Endothelial cell of umbilical vein (primary cell): Measurements from ENCODE around the gene COL15A1. TPM values are rescaled to one million over a fixed set of nuclear protein-coding genes. Genes with fewer than 3 reads are reported as not detected.

Experiments
- BruUV-seq: library from RNA; stranded (reverse); fragments of 400-500 nt; replicated peaks from 2 replicates; lab custom pipeline; 2021; lab: Mats Ljungman, UMichigan
- CTCF ChIA-PET: fragments of 300-600, 350-600 bp; sonication (Branson Sonifier 250); formaldehyde crosslinking; loops from one replicate; lab custom pipeline; 2021; ENCODE audit warnings: antibody characterized with exemption, inconsistent platforms; lab: Charles Lee
- POLR2A ChIA-PET: fragments of 300-600, 350-600 bp; sonication (Branson Sonifier 250); formaldehyde crosslinking; loops from one replicate; lab custom pipeline; 2021; ENCODE audit warnings: antibody characterized with exemption, inconsistent platforms; lab: Charles Lee
- DNase-seq: peaks from one replicate; pipeline ENCODE4 v3.0.0-alpha.2; 2011; ENCODE audit warnings: low read depth, low spot score
- FAIRE-seq: peaks from 2 replicates; lab custom pipeline; 2011; peaks lifted over from hg19 to GRCh38; lab: Jason Lieb, UNC
- H2AFZ ChIP-seq: 2 replicates; pipeline ENCODE4 v1.6.0; 2012; ENCODE audit warnings: low read depth, low read length, control low read depth, inconsistent platforms
- H3K27ac ChIP-seq: 2 replicates; pipeline ENCODE4 v1.5.1; 2011; ENCODE audit warnings: low read depth, mild to moderate bottlenecking, control low read depth, low read length, moderate library complexity; ENCODE audit not compliant: insufficient read depth
- H3K27me3 ChIP-seq, 2 experiments: 2 replicates each; pipeline versions ENCODE4 v1.6.0 to v1.6.1; 2011; ENCODE audit warnings: low read length in 2 of 2, mixed read lengths in 1 of 2; ENCODE audit not compliant: control insufficient read depth in 2 of 2, insufficient read depth in 2 of 2
- H3K36me3 ChIP-seq, 2 experiments: 2 replicates in 1 of 2; 3 replicates in 1 of 2; pipeline ENCODE4 v1.5.1; 2011; ENCODE audit warnings: low read length in 2 of 2, mild to moderate bottlenecking in 1 of 2, moderate library complexity in 1 of 2; ENCODE audit not compliant: control insufficient read depth in 2 of 2, insufficient read depth in 2 of 2; ENCODE audit errors: extremely low read depth in 1 of 2
- H3K4me1 ChIP-seq: 3 replicates; pipeline ENCODE4 v1.5.1; 2011; ENCODE audit warnings: mild to moderate bottlenecking, low read length; ENCODE audit not compliant: control insufficient read depth, insufficient read depth; ENCODE audit errors: extremely low read depth
- H3K4me2 ChIP-seq: 2 replicates; pipeline ENCODE4 v1.6.1; 2011; ENCODE audit warnings: low read length, control low read depth, mixed read lengths; ENCODE audit not compliant: insufficient read depth
- H3K4me3 ChIP-seq, 3 experiments: fragments of 200-600 bp in 1 of 3; sonication (generic), shearing (Covaris generic) in 1 of 3; replicated peaks in 1 of 3; 2 replicates each; pipeline ENCODE4 v1.5.1; 2011 to 2016; ENCODE audit warnings: control low read depth in 3 of 3, low read length in 3 of 3, mild to moderate bottlenecking in 2 of 3, inconsistent platforms in 1 of 3, low read depth in 1 of 3, moderate library complexity in 1 of 3; ENCODE audit not compliant: insufficient read depth in 1 of 3
- H3K79me2 ChIP-seq: 2 replicates; pipeline ENCODE4 v1.6.0; 2012; ENCODE audit warnings: low read length, inconsistent platforms; ENCODE audit not compliant: control insufficient read depth, insufficient read depth
- H3K9ac ChIP-seq: replicated peaks from 2 replicates; pipeline ENCODE3; 2011; ENCODE audit warnings: low read length, control low read depth; ENCODE audit not compliant: insufficient read depth; ENCODE audit errors: extremely low read depth
- H3K9me1 ChIP-seq: replicated peaks from 3 replicates; pipeline ENCODE4 v1.6.0; 2011; ENCODE audit warnings: mild to moderate bottlenecking, low read length; ENCODE audit not compliant: control insufficient read depth, insufficient read depth; ENCODE audit errors: extremely low read depth
- H3K9me3 ChIP-seq: replicated peaks from 2 replicates; pipeline ENCODE4 v1.5.1; 2012; ENCODE audit warnings: low read length, inconsistent platforms; ENCODE audit not compliant: control insufficient read depth, insufficient read depth
- H4K20me1 ChIP-seq: replicated peaks from 2 replicates; pipeline ENCODE3; 2011; ENCODE audit warnings: mild to moderate bottlenecking, low read length; ENCODE audit not compliant: control insufficient read depth, insufficient read depth; ENCODE audit errors: extremely low read depth
- EZH2 ChIP-seq: IDR thresholded peaks from 2 replicates; pipeline ENCODE4 v1.6.1; 2012; ENCODE audit warnings: borderline replicate concordance, low read depth, mild to moderate bottlenecking, moderate library complexity, low read length, inconsistent platforms; ENCODE audit not compliant: severe bottlenecking
- GATA2 ChIP-seq: IDR thresholded peaks from 2 replicates; pipeline ENCODE4 v1.7.0; 2011; ENCODE audit warnings: low read depth, mild to moderate bottlenecking, moderate library complexity, mixed read lengths, low read length; ENCODE audit not compliant: insufficient read length, insufficient read depth
- JUN ChIP-seq: IDR thresholded peaks from 2 replicates; pipeline ENCODE4 v1.6.1; 2011; ENCODE audit warnings: borderline replicate concordance, low read depth; ENCODE audit not compliant: insufficient read length, insufficient read depth
- POLR2A ChIP-seq: IDR thresholded peaks from 2 replicates; pipeline ENCODE4 v1.6.1; 2012; ENCODE audit warnings: low read depth, mild to moderate bottlenecking, control low read depth, low read length
- POLR2AphosphoS5 ChIP-seq: IDR thresholded peaks from 2 replicates; pipeline ENCODE4 v1.6.1; 2012; ENCODE audit warnings: low read depth, mild to moderate bottlenecking, control low read depth, low read length, moderate library complexity; ENCODE audit not compliant: insufficient read depth
- dilution Hi-C: fragments of 300-500 bp; cut with MboI; formaldehyde crosslinking; loops from one replicate; pipeline ENCODE4 v1.15.0; 2019; ENCODE audit warnings: low sequenced_read_pairs; ENCODE audit not compliant: extremely low pct_ligation_motif_present
- intact Hi-C: fragments of 100-400 bp; cut with micrococcal nuclease; formaldehyde crosslinking; loops from one replicate; pipeline ENCODE4 v1.10.0; 2022
- polyA plus RNA-seq, 4 experiments: library from polyadenylated mRNA; depleted of rRNA in 3 of 4; stranded (reverse) in 3 of 4; unstranded in 1 of 4; fragments of >200 nt; gene quantifications; 2 replicates each; pipeline versions ENCODE4 v1.2.1 to v1.2.3, GENCODE V29; 2011 to 2012; ENCODE audit warnings: missing spikeins in 1 of 4
- total RNA-seq: library from RNA; stranded (reverse); gene quantifications from 2 replicates; pipeline ENCODE4 v1.2.3, GENCODE V29; 2021
- TF ChIP-seq, protein P1 (sequence below), 2 donors: IDR thresholded peaks; 1 replicate in 1 of 2; 2 replicates in 1 of 2; pipeline ENCODE4 v1.5.1; 2011; ENCODE audit warnings: low read length in 2 of 2, mild to moderate bottlenecking in 2 of 2, moderate library complexity in 2 of 2, control low read depth in 1 of 2, inconsistent platforms in 1 of 2, low read depth in 1 of 2; ENCODE audit not compliant: insufficient read depth in 1 of 2; ENCODE audit errors: extremely low read depth in 1 of 2

The COL15A1 gene
- total and polyA plus RNA-seq, 2 donors (not counting 3 experiments of a cell fraction or from before 2014, with no cell fraction given), result not detected

DNA sequence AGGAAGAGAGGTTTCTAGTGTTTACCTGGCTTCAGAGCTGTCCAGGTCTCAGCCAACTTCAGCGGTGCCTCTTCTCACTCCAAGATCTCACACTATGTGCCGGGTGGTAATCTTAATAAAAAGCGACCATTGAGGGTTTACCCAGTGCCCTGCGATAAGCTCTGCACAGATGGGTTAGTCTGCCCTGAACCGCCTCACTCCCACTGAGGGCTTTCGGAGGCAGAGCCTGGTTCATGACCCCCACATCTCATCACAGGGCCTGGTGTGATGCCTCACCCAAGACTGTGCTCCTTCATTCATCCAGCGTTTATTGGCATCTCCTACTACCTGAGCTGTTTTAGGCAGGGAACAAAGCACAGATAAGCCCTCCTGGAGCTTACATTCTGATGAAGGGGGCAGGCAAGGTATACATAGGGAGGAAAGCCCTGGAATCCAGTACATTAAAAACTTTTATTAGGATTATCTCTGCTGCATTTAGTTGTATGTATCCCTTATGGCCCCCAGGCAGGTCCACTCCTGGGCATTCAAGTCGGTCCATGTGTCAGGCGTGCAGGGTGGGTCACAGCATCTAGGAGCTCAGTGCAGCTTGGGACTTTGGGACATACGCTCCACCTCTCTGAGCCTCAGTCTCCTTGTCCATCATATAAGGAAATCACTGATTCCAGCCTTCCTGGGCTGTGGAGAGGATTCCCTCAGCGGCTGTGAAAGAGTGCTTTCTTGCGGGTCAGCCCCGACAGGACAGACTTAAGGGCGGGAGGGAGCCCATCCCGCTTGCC lies 613 bp upstream of the COL15A1 start:
- POLR2A ChIA-PET, result no interaction called here
- no peaks in the 10 kb centered on the region for H3K9me1 ChIP-seq
- H3K4me2 ChIP-seq, result no peak overlapping the region
- no peaks in the 10 kb centered on the region for H3K36me3 ChIP-seq
- no peak overlapping the region for H3K27ac ChIP-seq
- no peaks in the 10 kb centered on the region for H4K20me1 ChIP-seq
- no peaks in the 10 kb centered on the region for H3K79me2 ChIP-seq
- H3K9me3 ChIP-seq, result no peaks in the 10 kb centered on the region
- intact Hi-C loops (no loop called here), dilution Hi-C loops (no loop called here)
- TF ChIP-seq POLR2AphosphoS5 (no peak), GATA2 (no peak), EZH2 (no peak), JUN (no peak), POLR2A (no peak)
- H3K4me3 ChIP-seq, result no peak overlapping the region
- FAIRE-seq (no peak), DNase-seq (no peak)
- CTCF ChIA-PET, result no interaction called here
- peaks cover 37 to 39% of the 10 kb centered on the region in 2 experiments for H3K27me3 ChIP-seq
- no peak overlapping the region for H3K9ac ChIP-seq
- BruUV-seq, result no TSS peak
- no peaks in the 10 kb centered on the region for H3K4me1 ChIP-seq
- H2AFZ ChIP-seq, result no peak overlapping the region

DNA sequence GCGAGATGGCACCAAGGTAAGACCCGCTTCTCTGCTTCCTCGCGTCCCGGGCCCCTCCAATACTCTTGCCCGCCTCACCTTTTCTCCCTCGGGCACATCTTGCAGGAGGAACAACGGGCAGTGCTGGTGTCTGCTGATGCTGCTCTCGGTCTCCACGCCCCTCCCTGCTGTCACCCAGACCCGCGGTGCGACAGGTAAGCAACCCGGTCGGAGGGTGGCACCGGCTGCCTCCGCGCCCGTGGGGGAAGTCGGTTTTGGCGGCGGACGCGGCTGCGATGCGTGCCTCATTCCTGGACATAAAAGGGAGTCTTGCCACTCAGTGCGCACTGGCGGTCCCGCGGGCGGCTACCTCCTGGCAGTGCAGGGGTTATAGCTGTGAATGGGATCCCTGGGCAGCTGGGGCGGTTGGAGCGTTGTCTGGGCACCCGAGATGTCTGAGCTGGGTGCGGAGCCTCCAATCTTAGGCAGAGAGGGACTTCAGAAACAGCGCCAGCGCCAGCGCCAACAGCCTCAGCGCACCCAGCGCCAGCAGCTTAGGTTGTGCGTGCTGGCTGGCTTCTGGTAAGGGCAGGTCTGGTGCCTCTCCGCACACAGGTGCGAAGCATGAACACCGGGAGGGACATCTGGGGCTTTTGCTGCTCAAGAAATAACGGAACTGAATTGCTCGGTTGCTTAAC lies 488 bp downstream of the COL15A1 start:
- POLR2A ChIA-PET, result no interaction called here
- CTCF ChIA-PET, result no interaction called here
- no peaks in the 10 kb centered on the region for H3K4me1 ChIP-seq
- no peak overlapping the region for H3K9ac ChIP-seq
- H3K79me2 ChIP-seq, result no peaks in the 10 kb centered on the region
- H3K9me3 ChIP-seq, result no peaks in the 10 kb centered on the region
- H3K9me1 ChIP-seq, result no peaks in the 10 kb centered on the region
- no TSS peak for BruUV-seq
- no peak overlapping the region for H3K4me3 ChIP-seq
- dilution Hi-C loops (no loop called here), intact Hi-C loops (no loop called here)
- no peak overlapping the region for H3K4me2 ChIP-seq
- H4K20me1 ChIP-seq, result no peaks in the 10 kb centered on the region
- no peaks in the 10 kb centered on the region for H3K36me3 ChIP-seq
- DNase-seq (no peak), FAIRE-seq (no peak)
- H3K27me3 ChIP-seq, result peaks cover 37 to 39% of the 10 kb centered on the region in 2 experiments
- TF ChIP-seq, protein P1, sequence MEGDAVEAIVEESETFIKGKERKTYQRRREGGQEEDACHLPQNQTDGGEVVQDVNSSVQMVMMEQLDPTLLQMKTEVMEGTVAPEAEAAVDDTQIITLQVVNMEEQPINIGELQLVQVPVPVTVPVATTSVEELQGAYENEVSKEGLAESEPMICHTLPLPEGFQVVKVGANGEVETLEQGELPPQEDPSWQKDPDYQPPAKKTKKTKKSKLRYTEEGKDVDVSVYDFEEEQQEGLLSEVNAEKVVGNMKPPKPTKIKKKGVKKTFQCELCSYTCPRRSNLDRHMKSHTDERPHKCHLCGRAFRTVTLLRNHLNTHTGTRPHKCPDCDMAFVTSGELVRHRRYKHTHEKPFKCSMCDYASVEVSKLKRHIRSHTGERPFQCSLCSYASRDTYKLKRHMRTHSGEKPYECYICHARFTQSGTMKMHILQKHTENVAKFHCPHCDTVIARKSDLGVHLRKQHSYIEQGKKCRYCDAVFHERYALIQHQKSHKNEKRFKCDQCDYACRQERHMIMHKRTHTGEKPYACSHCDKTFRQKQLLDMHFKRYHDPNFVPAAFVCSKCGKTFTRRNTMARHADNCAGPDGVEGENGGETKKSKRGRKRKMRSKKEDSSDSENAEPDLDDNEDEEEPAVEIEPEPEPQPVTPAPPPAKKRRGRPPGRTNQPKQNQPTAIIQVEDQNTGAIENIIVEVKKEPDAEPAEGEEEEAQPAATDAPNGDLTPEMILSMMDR (IDR thresholded peaks at IDR 0.05; ENCODE audit: extremely low read depth in 1 of 2, insufficient read depth in 1 of 2, low read depth in 1 of 2, low read length in 2 of 2), result no peak
- TF ChIP-seq JUN, result no peak
- TF ChIP-seq EZH2, result peak; percentile 76
- H2AFZ ChIP-seq, result no peak overlapping the region
- H3K27ac ChIP-seq, result no peak overlapping the region
